GM18520 (cell line): Measurements from ENCODE around the gene LEPR.
A peak's percentile ranks its signal among the peaks of the same experiment; 100 is the strongest.
"Not testable (repeated sequence)": the region's sequence is repeated elsewhere in the genome, so short reads cannot be mapped to it uniquely, and the experiment has no call there.

ENCODE experiments used
- ATAC-seq: cut with Tn5 transposase; IDR thresholded peaks from one replicate; pipeline ENCODE4 v1.9.1; 2021; ENCODE audit not compliant: unreplicated experiment

LEPR gene

DNA sequence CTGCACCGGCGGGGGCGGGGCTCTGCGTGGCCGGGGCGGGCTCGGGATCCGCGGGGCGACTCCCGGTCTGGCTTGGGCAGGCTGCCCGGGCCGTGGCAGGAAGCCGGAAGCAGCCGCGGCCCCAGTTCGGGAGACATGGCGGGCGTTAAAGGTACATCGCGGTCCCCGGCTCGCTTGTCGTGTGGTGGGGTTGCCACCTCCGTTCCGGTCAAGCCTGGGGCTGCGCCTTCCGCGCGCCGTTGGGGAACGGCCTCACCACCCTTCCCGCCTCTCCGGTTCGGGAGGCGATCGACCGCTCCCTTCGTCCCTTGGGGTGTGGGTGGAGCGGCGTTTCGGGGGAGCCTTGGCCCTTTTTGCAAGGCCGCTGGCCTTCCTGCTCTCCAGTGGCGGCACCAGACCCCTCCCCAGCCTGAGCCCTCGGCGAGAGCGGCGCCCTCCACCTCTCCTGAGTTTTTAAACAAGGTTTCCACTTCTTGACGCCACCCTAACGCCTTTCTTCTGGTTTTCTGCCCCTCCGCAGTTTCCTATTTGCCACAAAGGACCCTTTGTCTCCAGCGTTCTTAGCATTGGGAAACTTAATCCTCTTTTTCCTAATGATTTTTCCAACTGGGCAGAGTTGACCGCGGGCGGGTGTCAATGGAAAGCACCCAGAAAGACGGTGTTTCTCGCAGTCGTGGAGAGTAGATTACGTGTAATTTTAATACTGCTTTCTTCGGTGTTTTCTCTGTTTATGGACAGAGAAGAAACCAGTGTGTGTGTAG lies at the start of gene LEPR, which contains the start of gene LEPROT:
Gene LEPR (plus strand): TSS at position 79 of the 761 bp plus-strand sequence. CDS start 144,898 bp downstream, outside the sequence.
Gene LEPROT (plus strand): TSS at position 79 of the 761 bp plus-strand sequence. CDS start 57 bp downstream, at position 136.
- peak; percentile 31 for ATAC-seq

DNA sequence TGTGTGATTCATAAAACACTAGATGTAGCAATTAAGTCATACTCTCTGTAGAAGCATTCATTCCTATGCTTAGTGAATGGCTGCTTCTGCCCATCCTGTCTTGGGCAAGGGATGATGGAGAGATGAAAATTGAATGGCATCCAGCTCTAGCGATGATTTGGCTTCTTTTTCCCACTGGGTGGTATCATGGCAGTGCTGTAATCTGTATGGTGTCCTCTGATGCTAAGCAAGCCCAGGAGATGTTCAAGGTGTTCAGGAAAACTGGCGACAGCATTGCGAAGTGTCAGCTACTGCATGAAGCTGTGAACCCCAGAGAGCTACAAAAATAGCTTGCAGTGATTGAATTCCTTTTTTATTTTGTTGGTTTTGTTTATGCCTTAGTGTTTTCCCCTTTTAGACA lies 48.9 kb upstream of the LEPR start:
- no peak for ATAC-seq

GRCh38 chr1:65372557-65372956 lies 47.9 kb upstream of the LEPR start:
- no peak for ATAC-seq

DNA sequence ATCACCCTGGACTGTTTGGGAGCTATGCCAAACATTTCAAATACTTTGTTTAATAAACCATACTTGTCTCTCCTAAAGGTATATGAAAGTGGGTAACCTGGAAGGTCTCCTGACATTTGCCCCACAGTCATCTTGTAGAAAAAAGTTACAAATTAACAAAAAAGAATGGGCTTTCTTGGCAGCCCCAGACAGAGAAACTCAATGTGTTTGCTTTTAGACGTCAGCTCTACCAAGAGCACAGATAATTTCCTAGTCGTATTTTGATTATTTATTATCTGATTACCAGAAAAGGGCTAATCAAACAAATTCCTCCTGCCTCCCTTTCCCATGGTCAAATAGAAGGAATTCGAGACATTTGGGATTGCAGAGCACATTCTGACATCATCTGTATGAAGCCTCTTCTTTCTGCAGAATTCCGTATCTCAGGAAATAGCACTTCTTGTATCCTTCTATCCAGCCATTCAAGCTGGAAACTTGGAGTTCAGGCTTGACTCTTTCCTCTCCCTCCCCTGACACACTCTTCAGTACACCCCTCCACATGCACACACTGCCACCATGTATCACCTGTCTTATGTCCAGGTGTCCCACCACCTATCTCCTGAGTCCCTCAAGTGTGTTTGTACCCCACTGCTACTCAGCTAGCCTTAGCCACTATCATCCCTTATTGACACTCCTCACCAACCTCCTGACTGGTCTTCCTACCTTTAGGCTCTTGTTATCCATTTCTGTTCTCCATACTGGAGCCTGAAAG lies 42.8 kb upstream of the LEPR start:
- no peak for ATAC-seq

- no peak for ATAC-seq
Observed at GRCh38 chr1:65378247-65378946, 42.1 kb upstream of the LEPR start.

DNA sequence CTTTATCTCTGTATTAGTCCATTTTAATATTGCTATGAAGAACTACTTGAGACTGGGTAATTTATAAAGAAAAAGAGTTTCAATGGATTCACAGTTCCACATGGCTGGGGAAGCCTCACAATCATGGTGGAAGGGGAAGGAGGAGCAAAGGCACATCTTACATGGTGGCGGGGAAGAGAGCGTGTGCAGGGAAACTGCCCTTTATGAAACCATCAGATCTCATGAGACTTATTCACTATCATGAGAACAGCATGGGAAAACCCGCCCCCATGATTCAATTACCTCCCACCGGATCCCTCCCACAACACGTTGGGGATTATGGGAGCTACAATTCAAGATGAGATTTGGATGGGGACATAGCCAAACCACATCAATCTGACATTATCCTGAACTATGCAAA lies 36.0 kb upstream of the LEPR start:
- not testable (repeated sequence) for ATAC-seq

GRCh38 chr1:65386439-65386838 lies 34.0 kb upstream of the LEPR start:
- ATAC-seq: no peak

DNA sequence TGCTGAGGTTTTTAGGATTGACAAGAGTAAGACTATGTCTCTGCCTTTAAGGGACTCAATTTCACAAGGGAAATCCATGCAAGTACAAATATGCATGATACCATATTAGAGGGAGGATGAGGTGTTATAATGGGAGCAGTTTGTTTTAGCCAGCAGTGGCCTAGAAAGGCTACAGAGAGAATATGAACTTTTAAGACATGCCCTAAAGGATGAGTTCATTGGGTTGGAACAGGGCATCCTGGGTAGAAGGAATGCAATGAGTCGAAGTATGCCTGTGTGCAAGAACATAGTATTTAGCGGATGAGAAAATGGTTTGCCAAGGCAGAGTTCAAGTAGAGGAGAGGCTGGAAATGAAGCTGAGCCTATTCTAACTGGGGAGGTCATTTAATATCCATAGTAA lies 32.6 kb upstream of the LEPR start:
- no peak for ATAC-seq

DNA sequence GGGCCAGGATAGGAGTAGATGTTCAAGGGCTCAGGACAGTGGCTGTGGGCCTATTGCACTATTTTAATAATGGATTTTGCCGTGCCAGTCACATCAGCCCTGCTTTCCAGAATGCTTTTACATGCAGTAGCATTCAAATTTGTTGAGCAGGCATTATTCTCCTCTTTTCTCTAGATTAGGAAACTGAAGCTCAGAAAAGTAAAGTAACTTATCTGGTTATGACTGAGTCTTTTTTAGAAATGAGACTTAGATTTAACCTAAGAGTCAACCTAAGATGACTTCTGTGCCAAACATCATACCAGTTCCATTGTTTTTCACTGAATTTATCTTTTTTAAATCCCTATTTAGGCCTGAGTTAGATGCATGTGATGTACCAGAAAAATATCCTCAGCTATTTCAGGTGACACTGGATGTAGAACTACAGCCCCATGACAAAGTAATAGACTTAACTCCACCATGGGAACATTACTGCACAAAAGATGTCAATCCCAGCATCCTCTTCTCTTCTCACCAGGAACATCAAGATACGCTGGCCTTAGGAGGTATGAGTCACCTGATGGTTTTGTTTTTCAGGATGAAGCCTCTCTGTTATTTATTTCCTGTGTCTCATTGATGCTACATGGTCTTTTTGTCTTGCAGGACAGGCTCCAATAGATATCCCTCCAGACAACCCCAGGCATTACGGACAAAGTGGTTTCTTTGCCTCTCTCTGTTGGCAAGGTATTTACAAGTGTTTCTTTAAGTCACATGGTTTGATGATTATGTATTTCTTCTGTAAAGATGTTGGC lies 31.4 kb upstream of the LEPR start:
- no peak for ATAC-seq

DNA sequence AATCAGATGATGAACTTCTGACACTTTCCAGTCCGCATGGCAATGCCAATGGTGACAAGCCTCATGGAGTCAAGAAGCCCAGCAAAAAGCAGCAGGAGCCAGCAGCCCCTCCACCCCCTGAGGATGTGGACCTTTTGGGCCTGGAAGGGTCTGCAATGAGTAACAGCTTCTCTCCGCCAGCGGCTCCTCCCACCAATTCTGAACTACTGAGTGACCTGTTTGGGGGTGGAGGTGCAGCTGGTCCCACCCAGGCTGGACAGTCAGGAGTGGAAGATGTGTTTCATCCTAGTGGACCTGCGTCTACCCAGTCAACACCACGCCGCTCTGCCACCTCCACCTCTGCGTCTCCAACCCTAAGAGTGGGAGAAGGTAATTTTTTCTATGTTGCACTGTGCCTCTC lies 28.0 kb upstream of the LEPR start:
- no peak for ATAC-seq

DNA sequence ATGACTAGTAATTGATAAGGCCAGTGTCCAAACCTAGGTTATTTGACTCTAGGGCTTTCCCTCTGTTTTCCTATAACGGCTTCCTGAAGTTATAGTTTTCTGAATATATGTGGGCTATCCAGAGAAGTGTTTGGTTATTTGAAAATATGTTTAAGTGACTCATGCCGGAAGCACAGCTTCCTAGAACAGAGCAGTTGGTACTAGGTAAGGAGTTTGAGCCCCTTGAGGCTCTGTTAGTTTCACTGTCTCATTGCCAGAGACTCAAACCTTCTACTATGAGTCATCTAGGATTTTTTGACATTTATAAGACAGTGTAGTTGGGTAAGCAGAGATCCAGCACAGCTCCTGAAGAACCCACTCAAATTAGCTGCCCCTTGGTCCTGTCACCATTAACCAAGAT lies 27.1 kb upstream of the LEPR start:
- peak; percentile 95 for ATAC-seq

- ATAC-seq: no peak
Observed at GRCh38 chr1:65393928-65394327, 26.5 kb upstream of the LEPR start.

DNA sequence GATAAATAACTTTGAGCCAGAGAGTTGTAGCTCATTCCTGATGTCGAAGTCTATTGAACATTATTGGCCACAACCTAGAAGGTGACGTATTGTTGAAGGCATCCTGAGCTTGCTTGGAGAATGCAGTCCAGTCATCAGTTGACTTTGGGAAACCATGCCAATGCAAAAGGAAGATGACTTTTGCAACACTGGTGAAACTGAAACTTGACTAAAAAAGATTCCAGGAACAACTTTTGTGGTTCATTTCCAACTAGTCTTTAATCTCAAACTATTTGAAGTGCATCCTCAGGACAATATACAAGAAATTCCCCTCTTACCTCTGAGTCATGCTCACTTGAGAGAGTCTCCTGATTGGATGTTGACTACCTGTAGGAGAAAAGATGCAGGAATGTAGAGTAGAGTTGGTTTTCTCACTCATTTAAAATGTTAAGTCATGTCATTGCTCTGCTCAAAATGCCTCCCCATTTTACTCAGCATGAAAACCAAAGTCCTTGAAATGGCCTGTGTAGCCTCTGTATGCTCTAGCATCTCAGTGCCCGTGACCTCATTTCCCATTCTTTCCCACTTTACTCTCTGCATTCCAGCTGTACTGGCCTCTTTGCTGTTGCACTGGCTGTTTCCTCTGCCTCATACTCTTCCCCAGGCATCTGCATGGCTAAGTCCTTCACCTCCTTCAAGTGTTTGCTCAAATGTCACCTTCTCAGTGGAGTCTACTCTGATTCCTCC lies 24.4 kb upstream of the LEPR start:
- no peak for ATAC-seq

DNA sequence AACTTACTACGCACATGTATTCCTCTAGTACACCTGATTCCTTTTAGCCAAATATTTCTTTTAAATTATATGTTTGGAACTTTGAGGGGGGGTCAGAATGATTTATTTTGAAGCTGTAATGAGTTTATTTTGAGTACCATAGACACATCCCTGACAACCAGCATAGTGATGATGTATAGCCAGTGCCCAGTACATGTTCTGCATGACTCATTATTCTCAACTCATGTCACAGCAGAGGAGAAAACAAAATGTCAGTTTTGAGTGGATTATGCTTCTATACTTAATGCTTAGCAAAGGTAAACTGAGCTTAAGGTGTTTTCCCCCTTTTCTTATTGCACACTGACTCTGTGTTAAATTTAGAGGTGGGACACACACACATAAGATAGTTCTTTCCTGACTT lies 22.4 kb upstream of the LEPR start:
- no peak for ATAC-seq

GRCh38 chr1:65399003-65399402 lies 21.5 kb upstream of the LEPR start:
- no peak for ATAC-seq

DNA sequence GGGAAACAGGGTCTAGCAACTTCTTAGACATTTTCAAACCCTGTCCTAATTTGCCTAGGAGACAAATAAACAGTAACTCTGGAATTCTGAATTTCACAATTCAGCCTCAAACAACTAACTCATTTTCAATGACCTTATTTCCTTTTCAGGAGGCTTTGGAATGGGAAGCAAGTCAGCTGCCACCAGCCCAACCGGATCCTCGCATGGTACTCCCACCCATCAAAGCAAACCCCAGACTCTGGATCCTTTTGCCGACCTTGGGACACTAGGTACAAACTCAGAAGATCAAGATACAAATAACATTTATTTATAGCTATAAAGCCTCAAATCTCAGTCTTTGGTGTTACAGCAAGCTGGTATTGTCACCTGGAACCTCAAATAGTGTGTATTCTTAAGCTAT lies 18.9 kb upstream of the LEPR start:
- ATAC-seq: no peak

GRCh38 chr1:65404941-65405340 lies 15.5 kb upstream of the LEPR start:
- ATAC-seq: no peak

DNA sequence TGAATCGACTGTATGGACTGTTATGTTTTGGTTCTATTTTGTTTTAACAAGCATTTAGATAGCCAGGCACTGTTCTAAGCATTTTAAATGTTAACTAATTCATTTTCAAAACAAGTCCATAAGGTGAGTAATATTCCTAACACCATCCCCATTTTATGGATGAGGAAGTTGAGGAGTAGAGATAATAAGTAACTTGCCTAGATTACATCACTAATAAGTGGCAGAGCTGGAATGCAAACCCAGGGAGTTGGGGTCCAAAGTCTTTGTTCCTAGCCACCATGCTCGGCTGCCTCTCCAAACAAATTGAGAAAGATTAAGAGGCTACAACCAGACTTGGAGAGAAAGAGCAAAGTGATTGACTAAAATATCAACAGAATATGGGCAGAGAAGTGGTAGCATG lies 12.6 kb upstream of the LEPR start:
- no peak for ATAC-seq

DNA sequence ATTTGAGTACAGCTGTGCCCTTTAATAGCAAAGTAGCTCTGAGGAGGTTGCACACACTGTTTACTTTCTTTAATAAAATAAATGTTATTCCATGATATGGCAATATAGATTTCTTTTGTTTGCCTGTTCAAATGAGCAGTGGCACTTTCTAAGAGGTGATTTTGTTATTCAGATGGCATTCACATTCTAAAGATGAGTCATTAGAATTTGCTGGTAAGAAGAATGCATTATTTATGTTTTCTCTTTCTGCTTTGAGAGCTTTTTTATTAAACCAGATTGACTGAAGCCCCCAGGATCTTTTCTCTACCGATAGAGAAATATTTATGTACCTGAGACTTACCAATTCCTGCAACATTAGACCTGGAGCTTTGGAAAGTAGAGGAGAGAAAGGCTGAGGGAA lies 11.2 kb upstream of the LEPR start:
- no peak for ATAC-seq

GRCh38 chr1:65409816-65410326 lies 10.6 kb upstream of the LEPR start:
- ATAC-seq: no peak
